HCT116 (cell line): ENCODE data around the gene CDC42SE2. TPM values are rescaled to one million over a fixed set of nuclear protein-coding genes. Genes with fewer than 3 reads are reported as not detected.

Experiments used
- ATAC-seq: fragments of 200-7000 bp; cut with Tn5 transposase; 2 replicates; pipeline ENCODE4 v1.9.1; 2020; ENCODE audit warnings: mild to moderate bottlenecking, moderate library complexity
- BruUV-seq: library from RNA; stranded (reverse); fragments of 400-500 nt; replicated peaks from 2 replicates; lab custom pipeline; 2021; lab: Mats Ljungman, UMichigan
- CTCF ChIA-PET: fragments of 300-600 bp; sonication (Branson Sonifier 250); formaldehyde crosslinking; loops from one replicate; lab custom pipeline; 2021; ENCODE audit warnings: antibody characterized with exemption; lab: Charles Lee
- POLR2A ChIA-PET: fragments of 300-600, 350-600 bp; sonication (Branson Sonifier 250); formaldehyde crosslinking; loops from one replicate; lab custom pipeline; 2021; ENCODE audit warnings: antibody characterized with exemption; lab: Charles Lee
- RAD21 ChIA-PET, 2 experiments: fragments of 300-600 bp; sonication (Branson Sonifier 250); formaldehyde crosslinking; loops; one replicate each; lab custom pipeline; 2023; ENCODE audit warnings: low total read pairs in 2 of 2; ENCODE audit not compliant: uncharacterized antibody in 2 of 2, unreplicated experiment in 2 of 2, low non-redundant PET in 1 of 2; lab: Charles Lee
- DNase-seq: peaks from one replicate; pipeline ENCODE4 v3.0.0-alpha.2; 2010; ENCODE audit warnings: low read depth, low spot score
- H2AFZ ChIP-seq: fragments of 200-600 bp; shearing (Covaris generic), sonication (generic); 2 replicates; pipeline ENCODE4 v1.6.1; 2017; ENCODE audit warnings: low read depth, mixed run types, mixed read lengths, antibody characterized with exemption, low read length; ENCODE audit not compliant: poor library complexity, severe bottlenecking
- H3K27ac ChIP-seq: 2 replicates; pipeline ENCODE4 v1.5.1; 2012; ENCODE audit warnings: low read depth, low read length
- H3K27me3 ChIP-seq: fragments of 200-600 bp; sonication (generic); 2 replicates; pipeline ENCODE4 v1.6.1; 2016; ENCODE audit warnings: mixed run types, low read length, mixed read lengths; ENCODE audit not compliant: insufficient read depth
- H3K36me3 ChIP-seq, 2 experiments: fragments of 200-500 bp in 1 of 2; fragments of 200-600 bp in 1 of 2; sonication (Bioruptor generic) in 1 of 2; sonication (generic) in 1 of 2; 2 replicates each; pipeline versions ENCODE4 v1.5.1 to v1.6.1; 2014 to 2016; ENCODE audit warnings: low read length in 2 of 2, inconsistent platforms in 1 of 2, mixed read lengths in 1 of 2, mixed run types in 1 of 2; ENCODE audit not compliant: insufficient read depth in 2 of 2, control insufficient read depth in 1 of 2
- H3K4me1 ChIP-seq, 2 experiments: fragments of 200-600 bp in 1 of 2; sonication (generic) in 1 of 2; 2 replicates each; pipeline versions ENCODE4 v1.5.1 to v1.6.1; 2012 to 2017; ENCODE audit warnings: low read length in 2 of 2, inconsistent platforms in 1 of 2, mild to moderate bottlenecking in 1 of 2, mixed read lengths in 1 of 2, mixed run types in 1 of 2, moderate library complexity in 1 of 2; ENCODE audit not compliant: insufficient read depth in 2 of 2, control insufficient read depth in 1 of 2
- H3K4me2 ChIP-seq: fragments of 200-600 bp; sonication (generic); 2 replicates; pipeline ENCODE4 v1.6.1; 2017; ENCODE audit warnings: mixed run types, low read length, mixed read lengths
- H3K4me3 ChIP-seq, 2 experiments: fragments of 200-600 bp in 1 of 2; sonication (generic) in 1 of 2; replicated peaks in 1 of 2; 2 replicates each; pipeline ENCODE4 v1.5.1; 2011 to 2016; ENCODE audit warnings: low read length in 2 of 2, control low read depth in 1 of 2, low read depth in 1 of 2, mild to moderate bottlenecking in 1 of 2, mixed read lengths in 1 of 2, mixed run types in 1 of 2
- H3K79me2 ChIP-seq: fragments of 200-600 bp; sonication (generic); 2 replicates; pipeline ENCODE4 v1.6.1; 2017; ENCODE audit warnings: mild to moderate bottlenecking, mixed run types, low read length, moderate library complexity, mixed read lengths; ENCODE audit not compliant: insufficient read depth
- H3K9ac ChIP-seq: fragments of 200-600 bp; sonication (generic); 2 replicates; pipeline ENCODE4 v1.6.1; 2016; ENCODE audit warnings: low read length, mixed read lengths
- H3K9me2 ChIP-seq: fragments of 200-600 bp; sonication (generic), shearing (Covaris generic); 2 replicates; pipeline ENCODE4 v1.6.1; 2017; ENCODE audit warnings: mixed run types, mild to moderate bottlenecking, moderate library complexity; ENCODE audit not compliant: insufficient read depth
- H3K9me3 ChIP-seq, 2 experiments: fragments of 200-500 bp in 1 of 2; fragments of 200-600 bp in 1 of 2; sonication (Bioruptor generic) in 1 of 2; sonication (generic) in 1 of 2; 2 replicates each; pipeline ENCODE4 v1.6.1; 2014 to 2017; ENCODE audit warnings: low read length in 2 of 2, mixed read lengths in 2 of 2, inconsistent platforms in 1 of 2, low read depth in 1 of 2, mild to moderate bottlenecking in 1 of 2, mixed run types in 1 of 2, moderate library complexity in 1 of 2; ENCODE audit not compliant: control insufficient read depth in 1 of 2, insufficient read depth in 1 of 2
- H4K20me1 ChIP-seq: fragments of 200-600 bp; sonication (generic), shearing (Covaris generic); 2 replicates; pipeline ENCODE4 v1.6.1; 2017; ENCODE audit warnings: mixed run types, mild to moderate bottlenecking, moderate library complexity; ENCODE audit not compliant: insufficient read depth
- CBX3 ChIP-seq: IDR thresholded peaks from 2 replicates; pipeline ENCODE4 v1.6.1; 2012; ENCODE audit warnings: low read depth
- CEBPB ChIP-seq: IDR thresholded peaks from 2 replicates; pipeline ENCODE4 v1.6.1; 2012; ENCODE audit warnings: low read depth
- EZH2 ChIP-seq: fragments of 200-600 bp; sonication (generic); IDR thresholded peaks from 2 replicates; pipeline ENCODE4 v1.6.1; 2017; ENCODE audit warnings: antibody characterized with exemption, mixed run types
- EZH2phosphoT487 ChIP-seq: fragments of 200-600 bp; IDR thresholded peaks from 2 replicates; pipeline ENCODE4 v1.6.1; 2018; ENCODE audit warnings: antibody characterized with exemption, borderline replicate concordance
- FOSL1 ChIP-seq: IDR thresholded peaks from 2 replicates; pipeline ENCODE4 v1.6.1; 2012; ENCODE audit warnings: low read depth
- POLR2A ChIP-seq: IDR thresholded peaks from 2 replicates; pipeline ENCODE4 v1.7.0; 2011; ENCODE audit warnings: borderline replicate concordance; ENCODE audit not compliant: insufficient read depth, insufficient read length; ENCODE audit errors: extremely low read depth
- POLR2AphosphoS5 ChIP-seq: IDR thresholded peaks from 2 replicates; pipeline ENCODE4 v1.6.1; 2011; ENCODE audit warnings: mild to moderate bottlenecking, low read depth, low read length, moderate library complexity
- RAD21 ChIP-seq: IDR thresholded peaks from 2 replicates; pipeline ENCODE4 v1.6.1; 2012; ENCODE audit warnings: low read depth, mild to moderate bottlenecking
- REST ChIP-seq: IDR thresholded peaks from 2 replicates; pipeline ENCODE4 v1.6.1; 2012; ENCODE audit warnings: low read depth
- TCF7L2 ChIP-seq: IDR thresholded peaks from 2 replicates; pipeline ENCODE4 v1.7.0; 2011; ENCODE audit warnings: borderline replicate concordance, inconsistent platforms; ENCODE audit not compliant: insufficient read depth, insufficient read length; ENCODE audit errors: extremely low read depth
- ZBTB33 ChIP-seq: IDR thresholded peaks from 2 replicates; pipeline ENCODE4 v1.6.1; 2011; ENCODE audit warnings: mild to moderate bottlenecking, low read length, moderate library complexity; ENCODE audit not compliant: insufficient replicate concordance; ENCODE audit errors: extremely low read depth
- intact Hi-C: fragments of 100-400 bp; cut with micrococcal nuclease; formaldehyde crosslinking; loops from 2 replicates; pipeline ENCODE4 v1.10.0; 2022
- total RNA-seq: library from RNA; stranded (reverse); gene quantifications from one replicate; pipeline ENCODE4 v1.2.1, GENCODE V29; 2021; ENCODE audit not compliant: unreplicated experiment
- TF ChIP-seq, protein P1 (sequence below), 3 experiments: fragments of 200-600 bp in 1 of 3; sonication (generic) in 1 of 3; IDR thresholded peaks in 2 of 3; conservative IDR thresholded peaks in 1 of 3; 2 replicates each; pipeline ENCODE4 v1.5.1; 2012 to 2017; ENCODE audit warnings: low read depth in 2 of 3, low read length in 2 of 3, antibody characterized with exemption in 1 of 3, borderline replicate concordance in 1 of 3, control low read depth in 1 of 3, mild to moderate bottlenecking in 1 of 3, mixed read lengths in 1 of 3, mixed run types in 1 of 3, moderate library complexity in 1 of 3; ENCODE audit not compliant: insufficient read depth in 1 of 3

CDC42SE2 gene
- total RNA-seq, 1 experiment from 2014 or later: 27.0 TPM

DNA sequence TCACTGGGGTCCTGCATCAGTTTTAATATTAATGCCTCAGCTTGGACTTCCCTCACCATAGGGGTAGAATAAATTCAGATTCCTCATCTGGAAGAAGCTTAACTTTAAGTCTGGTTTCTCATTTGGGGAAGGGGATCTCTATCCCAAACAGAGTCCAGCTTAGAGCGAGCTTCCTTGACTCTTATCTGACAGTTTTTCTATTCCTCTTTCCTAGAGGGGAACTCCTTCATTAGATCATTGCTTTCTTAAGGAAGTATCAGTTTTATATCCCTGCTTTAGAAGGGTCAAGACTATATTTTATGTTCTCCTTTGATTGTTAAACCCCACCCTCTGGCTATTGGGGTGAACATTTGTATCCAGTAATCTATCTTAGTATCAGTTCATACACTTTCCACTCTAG is 24.2 kb upstream of the CDC42SE2 start:
- POLR2A ChIA-PET: no interaction called here
- Histone ChIP-seq H3K9me3 (no peaks in the 10 kb centered on the region), H3K79me2 (no peaks in the 10 kb centered on the region)
- ATAC-seq: no peak
- TF ChIP-seq CEBPB: no peak
- TF ChIP-seq REST: no peak
- TF ChIP-seq, protein P1, sequence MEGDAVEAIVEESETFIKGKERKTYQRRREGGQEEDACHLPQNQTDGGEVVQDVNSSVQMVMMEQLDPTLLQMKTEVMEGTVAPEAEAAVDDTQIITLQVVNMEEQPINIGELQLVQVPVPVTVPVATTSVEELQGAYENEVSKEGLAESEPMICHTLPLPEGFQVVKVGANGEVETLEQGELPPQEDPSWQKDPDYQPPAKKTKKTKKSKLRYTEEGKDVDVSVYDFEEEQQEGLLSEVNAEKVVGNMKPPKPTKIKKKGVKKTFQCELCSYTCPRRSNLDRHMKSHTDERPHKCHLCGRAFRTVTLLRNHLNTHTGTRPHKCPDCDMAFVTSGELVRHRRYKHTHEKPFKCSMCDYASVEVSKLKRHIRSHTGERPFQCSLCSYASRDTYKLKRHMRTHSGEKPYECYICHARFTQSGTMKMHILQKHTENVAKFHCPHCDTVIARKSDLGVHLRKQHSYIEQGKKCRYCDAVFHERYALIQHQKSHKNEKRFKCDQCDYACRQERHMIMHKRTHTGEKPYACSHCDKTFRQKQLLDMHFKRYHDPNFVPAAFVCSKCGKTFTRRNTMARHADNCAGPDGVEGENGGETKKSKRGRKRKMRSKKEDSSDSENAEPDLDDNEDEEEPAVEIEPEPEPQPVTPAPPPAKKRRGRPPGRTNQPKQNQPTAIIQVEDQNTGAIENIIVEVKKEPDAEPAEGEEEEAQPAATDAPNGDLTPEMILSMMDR (IDR thresholded peaks at IDR 0.05 in 2 of 3, conservative IDR thresholded peaks at IDR 0.05 in 1 of 3; ENCODE audit: borderline replicate concordance in 1 of 3, insufficient read depth in 1 of 3, low read depth in 2 of 3, low read length in 2 of 3): no peak
- no peak for TF ChIP-seq POLR2A
- no peak for TF ChIP-seq EZH2phosphoT487
- no peak for TF ChIP-seq FOSL1
- no peak for TF ChIP-seq RAD21
- no peak for TF ChIP-seq POLR2AphosphoS5
- no peak for TF ChIP-seq CBX3
- TF ChIP-seq EZH2: no peak
- no peak for TF ChIP-seq ZBTB33
- TF ChIP-seq TCF7L2: no peak
- TF ChIP-seq, all 23 proteins: peak for 0
- Histone ChIP-seq H3K27me3 (no peaks in the 10 kb centered on the region), H3K4me3 (no peak overlapping the region), H3K4me1 (peaks cover 0 to 13% of the 10 kb centered on the region in 2 experiments; a peak in 2 of 4 replicates), H3K36me3 (no peaks in the 10 kb centered on the region), H3K4me2 (no peak overlapping the region), H3K9me2 (no peaks in the 10 kb centered on the region; the same call in 1 of the 2 replicates), H3K27ac (no peak overlapping the region), H2AFZ (no peak overlapping the region), H3K9ac (no peak overlapping the region), H4K20me1 (no peaks in the 10 kb centered on the region)
- ChIA-PET RAD21 (no interaction called here), CTCF (no interaction called here)
- DNase-seq: no peak
- intact Hi-C loops: no loop called here
- BruUV-seq: no TSS peak
